ENCODE measurements around the gene GTPBP6.
"Not testable (repeated sequence)": the region's sequence is repeated elsewhere in the genome, so short reads cannot be mapped to it uniquely, and the experiment has no call there.

The GTPBP6 gene

DNA sequence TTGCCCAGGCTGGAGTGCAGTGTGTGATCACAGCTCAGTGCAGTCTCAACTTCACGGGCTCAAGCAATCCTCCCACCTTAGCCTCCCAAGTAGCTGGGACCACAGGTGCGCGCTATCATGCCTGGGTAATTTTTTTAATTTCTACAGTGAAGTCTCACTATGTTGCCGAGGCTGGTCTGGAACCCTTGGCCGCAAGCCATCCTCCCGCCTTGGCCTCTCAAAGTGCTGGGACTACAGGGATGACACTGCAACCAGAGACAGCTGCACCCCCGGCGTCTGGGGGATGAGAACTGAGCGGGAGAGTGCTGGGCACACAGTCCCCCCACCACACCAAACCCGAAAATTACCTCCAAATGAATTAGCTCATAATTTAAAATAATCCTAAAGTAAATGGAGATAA, 33.1 kb upstream of the GTPBP6 start:
- DNase-seq = no peak

- DNase-seq = not testable (repeated sequence)
Measured at GRCh38 chrX:351324-351641, 32.7 kb upstream of the GTPBP6 start.

DNA sequence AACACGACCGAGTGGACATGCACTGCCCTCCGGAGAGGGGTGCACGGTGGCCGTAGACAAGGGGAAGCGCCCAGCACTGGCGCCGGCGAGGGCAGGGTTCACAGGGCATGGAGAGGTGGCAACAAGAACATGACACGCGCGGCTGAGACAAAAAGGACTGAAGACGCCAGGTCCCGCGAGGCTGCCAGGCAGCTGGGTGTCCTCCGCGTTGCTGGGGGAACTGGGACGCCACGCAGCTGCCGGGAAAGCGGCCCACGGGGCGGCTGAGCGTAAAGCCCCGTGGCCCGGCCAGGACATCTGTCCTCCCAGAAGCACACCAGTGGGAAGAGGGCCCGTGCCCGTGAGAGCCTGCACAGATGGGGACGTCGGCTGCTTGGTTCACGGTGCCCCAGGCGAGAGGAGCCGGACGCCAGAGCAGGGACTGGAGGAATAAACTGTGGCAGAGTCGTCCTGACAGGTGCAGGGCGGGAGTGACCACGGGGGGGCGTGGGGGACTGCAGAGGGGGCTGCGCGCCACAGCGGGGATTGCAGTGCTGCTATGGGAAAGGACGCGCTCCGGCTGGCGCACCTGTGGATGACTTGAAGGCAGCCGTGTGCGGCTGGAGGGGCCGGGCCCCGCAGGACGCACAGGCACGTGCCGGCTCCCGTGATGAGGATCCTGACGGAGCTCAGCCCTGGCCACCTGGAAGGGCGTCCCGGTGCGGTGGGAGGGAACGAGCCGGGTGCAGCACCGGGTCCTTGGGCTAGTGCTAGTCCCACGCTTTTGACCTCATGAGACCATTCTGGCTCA, 32.1 kb upstream of the GTPBP6 start:
- no peak for DNase-seq

DNA sequence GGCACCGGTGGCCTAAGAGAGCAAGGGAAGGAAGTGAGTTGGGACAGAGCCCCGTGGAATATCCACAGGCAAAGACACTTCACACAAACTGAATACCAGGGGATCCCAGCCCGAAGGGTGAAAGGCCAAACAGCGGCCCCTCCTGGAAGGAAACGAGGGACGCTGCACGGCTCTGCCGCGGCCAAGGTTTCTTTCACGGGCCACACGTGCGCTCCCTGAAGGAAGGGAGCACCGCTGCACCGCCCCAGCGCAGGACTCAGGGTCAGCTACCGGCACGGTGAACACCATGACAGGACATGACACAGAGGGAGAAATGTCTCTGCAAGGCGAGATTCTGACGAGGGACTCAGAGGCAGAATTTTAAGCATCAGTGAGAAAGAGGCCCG, 31.5 kb upstream of the GTPBP6 start:
- DNase-seq = no peak

DNA sequence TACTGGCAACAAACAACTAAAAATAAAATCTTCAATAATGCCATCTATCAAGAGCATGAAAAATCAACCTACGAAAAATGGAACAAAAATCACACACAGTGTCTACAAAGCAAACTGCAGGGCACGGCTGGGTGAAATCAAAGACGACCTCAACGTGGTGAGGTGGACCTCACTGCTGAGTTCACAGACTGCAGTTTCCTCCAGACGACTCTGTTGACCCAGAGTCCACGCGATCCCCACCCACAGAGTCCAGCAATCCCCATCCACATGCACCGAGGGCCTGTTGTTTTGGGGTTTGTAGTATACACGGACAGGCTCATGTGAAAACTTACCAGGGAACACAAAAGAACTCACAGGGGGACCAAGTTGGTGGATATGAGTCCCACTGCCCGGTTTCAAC, 31.1 kb upstream of the GTPBP6 start:
- no peak for DNase-seq

- DNase-seq = no peak
Measured at GRCh38 chrX:349196-349595, 30.6 kb upstream of the GTPBP6 start.

GRCh38 chrX:348461-349117, 30.0 kb upstream of the GTPBP6 start:
- no peak for DNase-seq

GRCh38 chrX:347351-348117, 28.9 kb upstream of the GTPBP6 start:
- no peak for DNase-seq

GRCh38 chrX:346034-346813, 27.6 kb upstream of the GTPBP6 start:
- no peak for DNase-seq

DNA sequence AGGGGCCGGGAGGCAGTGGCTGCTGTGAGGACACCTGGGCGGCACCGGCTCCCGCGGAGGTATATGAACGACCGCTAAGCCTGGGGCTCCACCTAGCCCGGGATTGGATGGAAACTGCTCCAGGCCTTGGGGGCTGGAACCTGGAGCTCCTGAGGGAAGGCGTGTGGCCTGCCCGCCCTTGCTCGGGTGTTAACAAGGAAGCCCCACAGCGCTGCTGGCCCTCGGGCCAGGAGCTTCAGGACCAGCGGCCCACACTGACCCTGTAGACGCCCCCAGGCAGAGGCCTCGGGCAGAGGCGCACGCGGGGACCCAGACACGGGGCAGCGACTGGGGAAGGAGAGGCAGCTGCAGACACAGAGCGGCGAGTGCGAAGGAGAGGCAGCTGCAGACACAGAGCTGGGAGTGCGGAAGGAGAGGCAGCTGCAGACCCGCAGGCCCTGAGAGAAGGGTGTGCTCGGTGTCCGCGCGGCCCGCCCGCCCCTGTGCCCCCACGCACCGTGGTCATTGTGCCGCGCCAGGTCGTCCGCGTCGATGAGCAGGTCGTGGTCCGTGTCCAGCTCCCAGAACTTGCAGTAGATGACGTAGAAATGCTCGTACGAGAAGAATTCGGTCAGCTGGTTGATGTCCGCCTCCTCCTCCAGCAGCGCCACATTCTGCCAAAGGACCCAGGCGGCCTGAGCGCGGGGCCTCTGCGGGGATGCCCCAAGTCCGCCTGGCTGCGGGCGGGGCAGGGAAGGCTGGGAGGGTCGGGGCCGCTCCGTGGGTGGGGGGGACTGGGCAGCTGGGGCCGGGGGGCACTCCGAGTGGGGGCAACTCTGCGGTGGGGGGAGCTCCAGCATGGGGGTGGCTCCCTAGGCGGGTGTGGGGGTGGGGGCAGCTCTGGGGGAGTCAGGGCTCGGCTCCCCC, 26.7 kb upstream of the GTPBP6 start:
- DNase-seq = no peak

DNA sequence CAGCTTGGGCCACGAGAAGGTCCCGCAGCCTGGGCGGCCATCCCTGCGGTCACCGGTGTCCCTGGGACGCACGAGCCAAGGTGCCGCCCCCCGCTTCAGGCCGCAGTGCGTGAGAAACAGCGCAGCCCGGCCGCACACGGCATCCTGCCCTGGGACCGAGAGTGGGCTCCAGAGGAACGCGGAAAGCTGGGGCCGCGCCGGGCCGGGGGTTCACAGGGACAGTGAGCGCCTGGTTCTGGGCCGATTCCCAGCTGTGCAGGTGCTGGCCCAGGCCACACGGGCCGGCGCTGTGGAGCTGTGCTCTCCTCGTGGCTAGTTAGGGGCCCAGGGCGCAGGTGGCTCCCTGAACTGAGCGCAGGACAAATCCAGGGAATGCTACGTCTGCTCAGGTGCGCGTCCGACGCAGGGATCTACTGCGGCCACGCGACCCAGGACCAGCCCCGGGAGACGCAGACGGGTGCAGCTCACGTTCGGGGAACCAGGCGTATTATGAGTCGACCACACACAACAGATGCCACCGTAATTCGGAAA, 25.8 kb upstream of the GTPBP6 start:
- no peak for DNase-seq

DNA sequence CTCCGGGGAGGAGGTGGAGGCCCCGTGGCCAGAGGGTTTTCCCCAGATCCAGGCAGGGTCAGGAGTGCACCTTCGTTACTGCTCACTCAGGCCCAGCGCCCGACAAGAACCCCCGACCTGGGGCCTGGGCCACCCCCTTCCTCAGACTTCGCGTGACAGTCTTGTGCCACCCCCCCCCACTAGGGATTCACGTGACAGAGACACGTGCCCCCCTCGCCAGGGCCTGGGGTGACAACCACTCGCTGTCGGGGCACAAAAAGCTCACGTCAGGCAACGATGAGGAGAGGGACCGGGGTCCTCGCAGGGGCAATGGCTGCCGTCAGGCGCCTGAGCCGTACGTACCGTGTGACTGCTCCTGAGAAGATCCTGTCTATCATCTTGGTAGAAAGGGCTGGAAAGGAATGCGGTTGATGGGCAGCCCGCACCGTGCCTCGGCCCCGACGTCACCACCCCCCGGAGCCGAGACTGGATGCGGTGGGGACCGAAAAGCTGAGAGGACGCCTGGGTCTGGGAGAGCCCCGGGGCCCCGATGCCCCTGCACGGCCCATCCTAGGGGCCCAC, 23.0 kb upstream of the GTPBP6 start:
- no peak for DNase-seq

- DNase-seq = no peak
Measured at GRCh38 chrX:340641-341423, 22.2 kb upstream of the GTPBP6 start.

GRCh38 chrX:340121-340520, 21.5 kb upstream of the GTPBP6 start:
- no peak for DNase-seq

DNA sequence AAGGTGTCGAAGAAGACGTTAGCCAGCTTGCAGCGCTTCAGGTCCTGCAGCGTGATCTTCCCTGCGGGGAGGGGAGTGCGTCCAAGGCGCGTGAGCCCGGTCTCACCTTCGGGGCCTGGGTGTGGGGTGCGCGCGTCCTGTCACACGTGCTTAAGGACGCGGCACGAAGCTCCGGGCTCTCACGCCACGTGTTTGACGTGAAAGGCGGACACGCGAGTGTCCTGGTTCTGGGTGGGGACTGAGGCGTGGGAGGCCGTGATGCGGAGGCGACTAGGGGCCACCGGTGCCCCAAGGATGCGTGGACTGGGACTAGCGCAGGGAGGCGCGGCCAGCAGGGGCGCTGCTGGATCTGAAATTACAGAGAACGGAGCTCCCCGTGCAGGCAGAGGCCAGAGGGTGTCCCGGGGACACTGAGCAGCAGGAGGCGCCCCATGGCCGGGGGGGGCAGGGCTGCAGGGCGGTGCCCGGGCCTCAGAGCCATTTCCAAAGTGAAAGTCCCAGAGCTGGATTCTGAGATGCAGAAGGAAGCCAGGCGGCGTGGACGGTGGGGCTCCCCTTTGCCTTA, 20.3 kb upstream of the GTPBP6 start:
- DNase-seq = no peak

DNA sequence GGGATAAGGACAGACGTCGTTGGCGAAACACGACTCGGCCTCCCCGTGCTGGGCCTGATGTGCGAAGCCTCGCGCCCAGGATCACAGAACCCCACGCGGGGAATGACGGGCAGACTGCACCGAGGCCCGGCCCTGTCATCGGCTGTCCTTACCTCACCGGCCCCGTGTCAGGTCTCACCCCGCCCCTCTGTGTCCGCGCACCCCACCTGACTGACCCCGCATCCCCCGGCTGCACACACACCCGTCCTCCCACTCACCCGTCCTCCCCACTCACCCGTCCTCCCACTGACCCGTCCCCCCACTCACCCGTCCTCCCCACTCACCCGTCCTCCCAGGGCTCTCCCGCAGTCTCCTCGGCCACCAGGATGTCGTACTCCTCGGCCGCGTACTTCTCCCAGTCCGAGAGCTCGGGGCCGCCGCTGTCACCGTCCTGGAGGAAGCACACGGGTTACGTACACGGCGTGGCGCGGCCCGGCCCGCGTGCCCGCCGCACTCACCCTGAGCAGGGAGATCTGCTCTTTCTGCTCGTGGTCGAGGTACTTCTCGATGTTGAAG, 19.8 kb upstream of the GTPBP6 start:
- no peak for DNase-seq

GRCh38 chrX:337331-337831, 18.8 kb upstream of the GTPBP6 start:
- no peak for DNase-seq

GRCh38 chrX:336227-336626, 17.6 kb upstream of the GTPBP6 start:
- DNase-seq = no peak

DNA sequence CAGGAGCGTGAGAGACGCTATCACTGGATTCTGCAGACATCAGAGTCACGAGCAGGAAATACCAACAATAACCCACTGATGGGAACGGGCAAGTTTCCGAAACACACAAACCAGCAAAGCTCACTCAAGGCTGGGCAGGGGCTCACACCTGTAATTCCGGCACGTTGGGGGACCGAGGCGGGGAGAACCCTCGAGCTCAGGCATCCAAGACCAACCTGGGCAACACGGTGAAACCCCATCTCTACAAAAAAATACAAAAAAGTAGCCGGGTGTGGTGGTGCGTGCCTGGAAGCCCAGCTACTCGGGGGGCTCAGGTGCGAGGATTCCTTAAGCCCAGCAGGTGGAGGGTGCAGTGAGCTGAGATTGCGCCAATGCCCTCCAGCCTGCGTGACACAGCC, 17.2 kb upstream of the GTPBP6 start:
- no peak for DNase-seq

Measured in activated CD4-positive, alpha-beta T cell treated with anti-CD3 and anti-CD28 coated beads, Interleukin-10, Interleukin-2, amounts not matched to agents 100 ng/mL and 50 ng/mL, durations not matched to agents 16 hours and 8 hours (primary cell).